Type B pancreatic cell (in vitro differentiated cells): ENCODE data around the gene CDHR2. TPM values are rescaled to one million over a fixed set of nuclear protein-coding genes. Genes with fewer than 3 reads are reported as not detected.
A peak's percentile ranks its signal among the peaks of the same experiment; 100 is the strongest.
"Not testable (repeated sequence)": the region's sequence is repeated elsewhere in the genome, so short reads cannot be mapped to it uniquely, and the experiment has no call there.

Experiments
- DNase-seq: peaks from one replicate; pipeline ENCODE4 v3.0.0; 2021; ENCODE audit warnings: mixed read lengths; ENCODE audit not compliant: unreplicated experiment; ENCODE audit errors: extremely low spot score
- H3K27ac Mint-ChIP-seq: 2 replicates; pipeline ENCODE4 v1.8.0; 2021; ENCODE audit warnings: mild to moderate bottlenecking, mixed read lengths
- H3K27me3 Mint-ChIP-seq: 2 replicates; pipeline ENCODE4 v1.8.0; 2021; ENCODE audit warnings: mixed read lengths
- H3K36me3 Mint-ChIP-seq: 2 replicates; pipeline ENCODE4 v1.8.0; 2021; ENCODE audit warnings: mixed read lengths
- H3K4me1 Mint-ChIP-seq: one replicate; pipeline ENCODE4 v1.8.0; 2021; ENCODE audit warnings: mixed read lengths; ENCODE audit not compliant: unreplicated experiment
- H3K4me3 Mint-ChIP-seq: 2 replicates; pipeline ENCODE4 v1.8.0; 2021; ENCODE audit warnings: mild to moderate bottlenecking, mixed read lengths
- H3K9me3 Mint-ChIP-seq: 2 replicates; pipeline ENCODE4 v1.8.0; 2021; ENCODE audit warnings: mixed read lengths
- CTCF ChIP-seq: fragments of 200-600 bp; sonication (generic); conservative IDR thresholded peaks from 2 replicates; pipeline ENCODE4 v1.5.0; 2021; ENCODE audit warnings: antibody characterized with exemption, mild to moderate bottlenecking
- total RNA-seq: library from RNA; stranded (reverse); gene quantifications from 2 replicates; pipeline ENCODE4 v1.2.1, GENCODE V29; 2021; ENCODE audit warnings: low replicate concordance

Gene CDHR2
- total RNA-seq, 1 donor from 2014 or later = 4.1 TPM

GRCh38 chr5:176595386-176595943, 46.3 kb downstream of the CDHR2 start:
- H3K4me3 Mint-ChIP-seq = no peak overlapping the region
- no peak for TF ChIP-seq CTCF
- H3K4me1 Mint-ChIP-seq = no peaks in the 10 kb centered on the region
- H3K27me3 Mint-ChIP-seq = peaks cover 7% of the 10 kb centered on the region
- H3K36me3 Mint-ChIP-seq = no peaks in the 10 kb centered on the region
- DNase-seq = no peak
- H3K9me3 Mint-ChIP-seq = no peaks in the 10 kb centered on the region
- H3K27ac Mint-ChIP-seq = no peak overlapping the region

GRCh38 chr5:176596069-176596644, 47.0 kb downstream of the CDHR2 start:
- no peak for TF ChIP-seq CTCF
- H3K36me3 Mint-ChIP-seq = no peaks in the 10 kb centered on the region
- H3K27me3 Mint-ChIP-seq = peaks cover 7% of the 10 kb centered on the region
- DNase-seq = no peak
- no peaks in the 10 kb centered on the region for H3K4me1 Mint-ChIP-seq
- H3K4me3 Mint-ChIP-seq = peak overlapping the region; percentile 39
- H3K9me3 Mint-ChIP-seq = no peaks in the 10 kb centered on the region
- no peak overlapping the region for H3K27ac Mint-ChIP-seq

- Mint-ChIP-seq H3K4me1 (no peaks in the 10 kb centered on the region), H3K36me3 (no peaks in the 10 kb centered on the region), H3K27me3 (peaks cover 7% of the 10 kb centered on the region), H3K9me3 (no peaks in the 10 kb centered on the region), H3K27ac (no peak overlapping the region), H3K4me3 (peak overlapping the region; percentile 39)
- no peak for TF ChIP-seq CTCF
- no peak for DNase-seq
These were observed 47.7 kb downstream of the CDHR2 start for GRCh38 chr5:176596689-176597416.

DNA sequence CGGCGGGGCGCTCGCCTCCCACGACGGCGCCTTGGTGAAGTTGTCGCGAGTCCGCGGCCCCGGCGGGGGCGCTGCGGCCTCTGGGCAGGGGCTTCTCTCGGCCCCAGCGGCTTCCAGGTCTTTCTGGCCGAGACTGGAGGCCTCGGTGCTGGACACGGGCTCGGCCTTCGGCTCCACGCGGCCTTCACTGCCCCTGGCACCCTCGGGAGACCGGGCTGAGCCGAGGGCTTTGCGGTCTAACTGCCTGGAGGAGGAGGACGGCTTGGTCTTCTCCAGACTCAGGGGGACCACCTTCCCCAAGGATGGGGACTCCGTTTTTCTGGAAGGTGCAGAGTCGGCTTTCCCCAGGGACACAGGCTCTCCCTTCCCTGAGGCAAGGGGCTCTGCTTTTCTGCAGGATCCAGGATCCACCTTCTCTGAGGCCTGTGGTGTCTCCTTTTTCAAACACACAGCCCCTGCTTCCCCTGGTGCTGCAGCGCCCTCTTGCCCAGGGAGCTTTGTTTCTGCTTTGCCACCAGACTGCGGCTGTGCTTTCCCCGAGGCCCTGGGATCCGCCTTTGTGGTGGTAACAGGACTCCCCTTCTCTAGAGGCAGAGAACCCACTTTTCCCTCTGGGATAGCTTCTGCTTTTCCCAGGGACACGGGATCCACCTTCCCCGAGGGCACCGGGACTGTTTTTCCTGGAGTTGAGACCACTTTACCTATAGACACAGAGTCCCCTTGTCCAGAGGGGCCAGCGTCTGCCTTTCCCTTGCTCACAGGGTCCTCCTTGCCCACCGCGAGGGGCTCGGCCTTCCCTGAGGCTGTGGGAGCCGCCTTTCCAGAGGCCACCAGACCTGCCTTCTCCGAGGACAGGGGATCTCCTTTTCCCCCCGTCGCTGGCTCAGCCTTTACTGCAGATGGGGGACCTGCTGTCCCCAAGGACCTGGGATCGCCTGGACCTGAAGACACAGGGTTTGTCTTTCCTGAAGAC, 48.6 kb downstream of the CDHR2 start:
- Mint-ChIP-seq H3K9me3 (no peaks in the 10 kb centered on the region), H3K4me3 (no peak overlapping the region), H3K27ac (no peak overlapping the region), H3K27me3 (peaks cover 7% of the 10 kb centered on the region), H3K36me3 (no peaks in the 10 kb centered on the region), H3K4me1 (no peaks in the 10 kb centered on the region)
- DNase-seq = no peak
- no peak for TF ChIP-seq CTCF

- H3K27me3 Mint-ChIP-seq, H3K9me3 Mint-ChIP-seq, H3K27ac Mint-ChIP-seq, H3K4me3 Mint-ChIP-seq, H3K36me3 Mint-ChIP-seq, DNase-seq: not testable (repeated sequence)
- H3K4me1 Mint-ChIP-seq = peaks cover 12% of the 10 kb centered on the region
These were observed 50.7 kb downstream of the CDHR2 start for GRCh38 chr5:176599749-176600430.
